Activated effector memory CD4-positive, alpha-beta T cell treated with anti-CD3 and anti-CD28 coated beads, Interleukin-2, amount 50 U/mL, for 16 hours (primary cell): ENCODE measurements around the gene MPP4.
"Not testable (repeated sequence)": the region's sequence is repeated elsewhere in the genome, so short reads cannot be mapped to it uniquely, and the experiment has no call there.

Experiments used
- DNase-seq: peaks from one replicate; pipeline ENCODE4 v3.0.0-alpha.2; 2020

Gene MPP4

GRCh38 chr2:201698588-201699226, at the start of gene MPP4:
TSS of gene MPP4 (minus strand) at chr2:201698644. CDS start at chr2:201693954, 4,690 bp downstream.
- DNase-seq, result no peak

GRCh38 chr2:201746551-201746950, 48.1 kb upstream of the MPP4 start:
- no peak for DNase-seq

- DNase-seq, result no peak
Measured at GRCh38 chr2:201735486-201735885, 37.0 kb upstream of the MPP4 start.

GRCh38 chr2:201734111-201734510, 35.7 kb upstream of the MPP4 start:
- DNase-seq, result no peak

GRCh38 chr2:201733544-201733943, 35.1 kb upstream of the MPP4 start:
- DNase-seq, result no peak

- no peak for DNase-seq
Measured at GRCh38 chr2:201730651-201731285, 32.3 kb upstream of the MPP4 start.

- DNase-seq, result no peak
Measured at GRCh38 chr2:201715459-201715858, 17.0 kb upstream of the MPP4 start.

- DNase-seq, result no peak
Measured at GRCh38 chr2:201712726-201713125, 14.3 kb upstream of the MPP4 start.

GRCh38 chr2:201709747-201710146, 11.3 kb upstream of the MPP4 start:
- DNase-seq, result no peak

GRCh38 chr2:201709049-201709448, 10.6 kb upstream of the MPP4 start:
- no peak for DNase-seq

GRCh38 chr2:201707753-201708152, 9.3 kb upstream of the MPP4 start:
- DNase-seq, result no peak

- DNase-seq, result no peak
Measured at GRCh38 chr2:201707142-201707541, 8.7 kb upstream of the MPP4 start.

GRCh38 chr2:201704536-201704935, 6.1 kb upstream of the MPP4 start:
- no peak for DNase-seq

GRCh38 chr2:201701646-201702045, 3.2 kb upstream of the MPP4 start:
- DNase-seq, result no peak

GRCh38 chr2:201699416-201699815, 972 bp upstream of the MPP4 start:
- DNase-seq, result no peak

- no peak for DNase-seq
Measured at GRCh38 chr2:201697899-201698298, 545 bp downstream of the MPP4 start.

- no peak for DNase-seq
Measured at GRCh38 chr2:201696151-201696659, 2.2 kb downstream of the MPP4 start.

- no peak for DNase-seq
Measured at GRCh38 chr2:201685156-201685555, 13.3 kb downstream of the MPP4 start.

GRCh38 chr2:201680743-201681142, 17.7 kb downstream of the MPP4 start:
- DNase-seq, result peak; percentile 68

- DNase-seq, result no peak
Measured at GRCh38 chr2:201678401-201678800, 20.0 kb downstream of the MPP4 start.

GRCh38 chr2:201675454-201675853, 23.0 kb downstream of the MPP4 start:
- DNase-seq, result no peak

GRCh38 chr2:201674794-201675193, 23.6 kb downstream of the MPP4 start:
- DNase-seq, result no peak

- DNase-seq, result no peak
Measured at GRCh38 chr2:201674298-201674697, 24.1 kb downstream of the MPP4 start.

GRCh38 chr2:201673546-201673945, 24.9 kb downstream of the MPP4 start:
- DNase-seq, result no peak

GRCh38 chr2:201671205-201671604, 27.2 kb downstream of the MPP4 start:
- not testable (repeated sequence) for DNase-seq
